PC-3 (cell line): ENCODE measurements around the gene ZNF22. TPM values are rescaled to one million over a fixed set of nuclear protein-coding genes. Genes with fewer than 3 reads are reported as not detected.

Source experiments
- ATAC-seq: fragments of 200-7000 bp; cut with Tn5 transposase; 2 replicates; pipeline ENCODE4 v1.9.1; 2020; ENCODE audit warnings: mild to moderate bottlenecking, moderate library complexity
- BruUV-seq: library from RNA; stranded (reverse); fragments of 400-500 nt; replicated peaks from 2 replicates; lab custom pipeline; 2021; lab: Mats Ljungman, UMichigan
- CTCF ChIA-PET: fragments of 300-600 bp; sonication (Branson Sonifier 250); formaldehyde crosslinking; loops from one replicate; lab custom pipeline; 2022; ENCODE audit warnings: antibody characterized with exemption; lab: Charles Lee
- POLR2A ChIA-PET: fragments of 300-600 bp; sonication (Branson Sonifier 250); formaldehyde crosslinking; loops from one replicate; lab custom pipeline; 2022; ENCODE audit warnings: antibody characterized with exemption; ENCODE audit not compliant: unreplicated experiment; lab: Charles Lee
- DNase-seq: peaks from one replicate; pipeline ENCODE4 v3.0.0-alpha.2; 2015
- H2AFZ ChIP-seq: fragments of 300-600 bp; sonication (generic); 2 replicates; pipeline ENCODE4 v1.6.0; 2016; ENCODE audit warnings: antibody characterized with exemption, low read length
- H3F3A ChIP-seq: fragments of 300-600 bp; sonication (generic); one replicate; pipeline ENCODE4 v1.6.0; 2017; ENCODE audit warnings: antibody characterized with exemption, low read length, control low read depth, mild to moderate bottlenecking; ENCODE audit not compliant: unreplicated experiment
- H3K27ac ChIP-seq: fragments of 300-600 bp; sonication (generic); 2 replicates; pipeline ENCODE4 v1.5.1; 2016; ENCODE audit warnings: mild to moderate bottlenecking, low read length
- H3K27me3 ChIP-seq: fragments of 300-600 bp; sonication (generic); 2 replicates; pipeline ENCODE4 v1.6.1; 2016; ENCODE audit warnings: low read length, mixed read lengths
- H3K36me3 ChIP-seq: fragments of 300-600 bp; sonication (generic); 2 replicates; pipeline ENCODE4 v1.6.1; 2016; ENCODE audit warnings: low read depth, mixed run types, low read length, mixed read lengths
- H3K4me1 ChIP-seq: fragments of 300-600 bp; sonication (generic); 2 replicates; pipeline ENCODE4 v1.5.1; 2016; ENCODE audit warnings: low read length; ENCODE audit not compliant: insufficient read depth
- H3K4me2 ChIP-seq: fragments of 300-600 bp; sonication (generic); 2 replicates; pipeline ENCODE4 v1.6.0; 2016; ENCODE audit warnings: low read length
- H3K4me3 ChIP-seq: fragments of 300-600 bp; sonication (generic); 2 replicates; pipeline ENCODE4 v1.5.1; 2016; ENCODE audit warnings: mild to moderate bottlenecking, low read length, mixed read lengths
- H3K79me2 ChIP-seq: fragments of 300-600 bp; sonication (generic); 2 replicates; pipeline ENCODE4 v1.6.1; 2017; ENCODE audit warnings: low read length, mixed read lengths
- H3K9ac ChIP-seq: fragments of 300-600 bp; sonication (generic); 2 replicates; pipeline ENCODE4 v1.6.0; 2016; ENCODE audit warnings: mild to moderate bottlenecking, low read length
- H3K9me2 ChIP-seq: fragments of 300-600 bp; sonication (generic); replicated peaks from 2 replicates; pipeline ENCODE4 v1.6.1; 2016; ENCODE audit warnings: mixed run types, low read length, mixed read lengths
- H3K9me3 ChIP-seq: fragments of 300-600 bp; sonication (generic); 2 replicates; pipeline ENCODE4 v1.6.1; 2016; ENCODE audit warnings: low read length, mixed read lengths
- H4K20me1 ChIP-seq: fragments of 300-600 bp; sonication (generic); 2 replicates; pipeline ENCODE4 v1.6.1; 2016; ENCODE audit warnings: low read length, mixed read lengths
- EZH2 ChIP-seq: fragments of 300-600 bp; sonication (generic); IDR thresholded peaks from one replicate; pipeline ENCODE4 v1.6.1; 2017; ENCODE audit warnings: antibody characterized with exemption, mild to moderate bottlenecking, low read length; ENCODE audit not compliant: unreplicated experiment
- EZH2phosphoT487 ChIP-seq: fragments of 300-600 bp; sonication (generic); IDR thresholded peaks from 2 replicates; pipeline ENCODE4 v1.6.1; 2018; ENCODE audit warnings: mild to moderate bottlenecking, antibody characterized with exemption, low read length, borderline replicate concordance
- intact Hi-C: fragments of 100-400 bp; cut with micrococcal nuclease; formaldehyde crosslinking; loops from 2 replicates; pipeline ENCODE4 v1.9.0; 2023
- total RNA-seq: library from RNA; depleted of rRNA; stranded (reverse); fragments of >200 nt; gene quantifications from 2 replicates; pipeline ENCODE4 v1.2.3, GENCODE V29; 2014
- TF ChIP-seq, protein P1 (sequence below): fragments of 300-600 bp; sonication (generic); conservative IDR thresholded peaks from 2 replicates; pipeline ENCODE4 v1.5.1; 2017; ENCODE audit warnings: antibody characterized with exemption, low read depth, mild to moderate bottlenecking, low read length

Gene ZNF22
- total RNA-seq, 1 experiment from 2014 or later: 24.8 TPM

DNA sequence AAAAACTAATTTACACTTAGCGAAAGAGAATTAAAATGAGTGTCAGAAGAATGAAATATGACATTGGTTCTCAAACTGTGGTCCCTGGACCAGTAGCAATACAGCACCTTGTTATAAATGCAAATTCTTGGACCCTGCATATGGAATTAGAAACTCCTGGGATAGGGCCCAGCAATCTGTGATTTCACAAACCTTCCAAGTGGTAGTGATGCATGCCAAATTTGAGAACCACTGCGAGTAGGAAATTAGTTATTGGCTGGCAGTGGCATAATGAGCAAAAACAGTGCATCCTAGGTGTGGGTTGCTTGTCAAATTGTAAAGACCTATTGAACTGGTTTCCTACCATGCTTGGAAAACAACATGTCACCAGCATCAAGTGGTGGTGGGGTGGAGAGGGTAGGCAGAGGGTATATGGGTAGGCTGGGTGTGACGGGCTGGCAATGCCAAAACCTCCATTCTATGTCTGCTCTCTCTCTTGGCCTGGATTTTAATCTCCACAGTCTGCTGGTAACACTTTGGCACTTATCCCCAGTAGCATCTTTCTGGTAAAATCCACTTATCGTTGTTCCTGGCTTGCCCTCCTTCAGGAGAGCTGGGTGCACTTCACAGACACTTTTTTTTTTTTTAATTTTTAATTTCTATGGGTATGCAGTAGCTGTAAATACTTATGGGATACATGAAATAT lies 50.0 kb downstream of the ZNF22 start:
- ChIA-PET POLR2A (no interaction called here), CTCF (no interaction called here)
- Histone ChIP-seq H2AFZ (no peak overlapping the region), H4K20me1 (no peaks in the 10 kb centered on the region), H3K4me3 (no peak overlapping the region), H3K9me3 (peaks cover 3% of the 10 kb centered on the region; the same call in 1 of the 2 replicates), H3K9ac (no peak overlapping the region), H3K27me3 (peaks cover 38% of the 10 kb centered on the region), H3K9me2 (no peaks in the 10 kb centered on the region), H3K79me2 (no peaks in the 10 kb centered on the region), H3K4me1 (no peaks in the 10 kb centered on the region), H3K36me3 (no peaks in the 10 kb centered on the region), H3K4me2 (no peak overlapping the region), H3F3A (no peaks in the 10 kb centered on the region), H3K27ac (no peak overlapping the region)
- intact Hi-C loops: no loop called here
- TF ChIP-seq EZH2: no peak
- no peak for TF ChIP-seq EZH2phosphoT487
- TF ChIP-seq, protein P1, sequence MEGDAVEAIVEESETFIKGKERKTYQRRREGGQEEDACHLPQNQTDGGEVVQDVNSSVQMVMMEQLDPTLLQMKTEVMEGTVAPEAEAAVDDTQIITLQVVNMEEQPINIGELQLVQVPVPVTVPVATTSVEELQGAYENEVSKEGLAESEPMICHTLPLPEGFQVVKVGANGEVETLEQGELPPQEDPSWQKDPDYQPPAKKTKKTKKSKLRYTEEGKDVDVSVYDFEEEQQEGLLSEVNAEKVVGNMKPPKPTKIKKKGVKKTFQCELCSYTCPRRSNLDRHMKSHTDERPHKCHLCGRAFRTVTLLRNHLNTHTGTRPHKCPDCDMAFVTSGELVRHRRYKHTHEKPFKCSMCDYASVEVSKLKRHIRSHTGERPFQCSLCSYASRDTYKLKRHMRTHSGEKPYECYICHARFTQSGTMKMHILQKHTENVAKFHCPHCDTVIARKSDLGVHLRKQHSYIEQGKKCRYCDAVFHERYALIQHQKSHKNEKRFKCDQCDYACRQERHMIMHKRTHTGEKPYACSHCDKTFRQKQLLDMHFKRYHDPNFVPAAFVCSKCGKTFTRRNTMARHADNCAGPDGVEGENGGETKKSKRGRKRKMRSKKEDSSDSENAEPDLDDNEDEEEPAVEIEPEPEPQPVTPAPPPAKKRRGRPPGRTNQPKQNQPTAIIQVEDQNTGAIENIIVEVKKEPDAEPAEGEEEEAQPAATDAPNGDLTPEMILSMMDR: no peak
- DNase-seq: no peak
- BruUV-seq: no TSS peak
- no peak for ATAC-seq

DNA sequence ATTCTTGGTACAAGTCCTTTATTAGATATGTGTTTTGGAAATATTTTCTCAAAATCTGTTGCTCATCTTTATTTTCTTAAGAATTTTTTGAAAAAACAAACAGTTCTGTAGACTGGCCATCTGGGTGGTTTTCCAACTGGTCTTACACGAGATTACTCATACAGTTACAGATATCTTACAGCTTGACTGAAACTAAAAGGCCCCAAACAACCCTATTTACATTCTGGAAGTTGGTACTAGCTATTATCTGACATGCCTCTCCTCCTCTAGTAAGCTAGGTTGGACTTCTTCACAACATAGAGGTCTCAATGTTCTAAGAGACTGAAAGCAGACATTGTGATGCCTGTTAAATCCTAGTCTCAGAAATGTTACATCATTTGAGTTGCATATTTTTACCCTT lies 52.0 kb downstream of the ZNF22 start:
- Histone ChIP-seq H2AFZ (no peak overlapping the region), H3K27ac (no peak overlapping the region), H3K27me3 (peaks cover 40% of the 10 kb centered on the region), H3K36me3 (no peaks in the 10 kb centered on the region), H3K4me3 (no peak overlapping the region), H4K20me1 (no peaks in the 10 kb centered on the region), H3K9me2 (no peaks in the 10 kb centered on the region), H3K4me2 (no peak overlapping the region), H3K9me3 (peaks cover 3% of the 10 kb centered on the region; the same call in 1 of the 2 replicates), H3F3A (no peaks in the 10 kb centered on the region), H3K4me1 (no peaks in the 10 kb centered on the region), H3K79me2 (no peaks in the 10 kb centered on the region), H3K9ac (no peak overlapping the region)
- TF ChIP-seq, protein P1: no peak
- TF ChIP-seq EZH2 (no peak), EZH2phosphoT487 (no peak)
- CTCF ChIA-PET: no interaction called here
- ATAC-seq (no peak), DNase-seq (no peak)
- POLR2A ChIA-PET: no interaction called here
- intact Hi-C loops: no loop called here
- BruUV-seq: no TSS peak

DNA sequence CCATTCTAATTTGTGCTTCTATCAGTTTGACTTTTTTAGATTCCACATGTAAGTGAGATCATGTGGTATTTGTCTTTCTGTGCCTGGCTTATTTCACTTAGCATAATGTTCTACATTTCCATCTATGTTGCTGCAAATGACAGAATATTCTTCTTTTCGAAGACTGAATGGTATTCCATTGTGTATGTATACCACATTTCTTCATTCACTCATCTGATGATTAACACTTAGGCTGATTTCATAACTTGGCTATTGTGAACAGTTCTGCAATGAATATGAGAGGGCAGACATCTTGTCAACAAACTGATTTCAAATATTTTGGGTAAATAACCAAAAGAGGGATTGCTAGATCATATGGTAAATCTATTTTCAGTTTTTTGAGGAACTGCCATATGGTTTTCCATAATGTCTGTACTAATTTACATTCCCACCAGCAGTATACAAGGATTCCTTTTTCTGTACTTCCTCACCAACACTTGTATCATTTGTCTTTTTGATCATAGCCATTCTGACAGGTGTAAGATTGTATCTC lies 52.9 kb downstream of the ZNF22 start:
- Histone ChIP-seq H3F3A (no peaks in the 10 kb centered on the region), H3K9me2 (no peaks in the 10 kb centered on the region), H3K4me2 (no peak overlapping the region), H3K36me3 (no peaks in the 10 kb centered on the region), H3K9me3 (no peaks in the 10 kb centered on the region), H3K4me3 (no peak overlapping the region), H3K27me3 (peaks cover 33% of the 10 kb centered on the region), H3K27ac (no peak overlapping the region), H3K79me2 (no peaks in the 10 kb centered on the region), H4K20me1 (no peaks in the 10 kb centered on the region), H2AFZ (no peak overlapping the region), H3K4me1 (no peaks in the 10 kb centered on the region), H3K9ac (no peak overlapping the region)
- BruUV-seq: no TSS peak
- ATAC-seq (no peak), DNase-seq (no peak)
- TF ChIP-seq EZH2 (no peak), EZH2phosphoT487 (no peak)
- TF ChIP-seq, protein P1: no peak
- intact Hi-C loops: no loop called here
- POLR2A ChIA-PET: no interaction called here
- CTCF ChIA-PET: no interaction called here
